Spleen (tissue), 13 donors: Measurements from ENCODE around the gene NUDT5. TPM values are rescaled to one million over a fixed set of nuclear protein-coding genes. Genes with fewer than 3 reads are reported as not detected.

Source experiments
- DNase-seq: peaks from one replicate; pipeline ENCODE4 v3.0.0-alpha.2; 2020
- H3K27ac ChIP-seq, 8 donors: fragments of 200-600 bp; sonication (generic) in 7 of 8; 1 replicate in 4 of 8; 2 replicates in 4 of 8; pipeline versions ENCODE4 v1.5.0 to v1.8.0; 2016 to 2021; ENCODE audit warnings: inconsistent platforms in 4 of 8, mild to moderate bottlenecking in 4 of 8, moderate library complexity in 1 of 8
- H3K27me3 ChIP-seq, 7 donors: fragments of 200-600 bp; sonication (generic) in 6 of 7; replicated peaks in 1 of 7; 1 replicate in 4 of 7; 2 replicates in 3 of 7; pipeline versions ENCODE4 v1.5.0 to v1.8.0; 2016 to 2021; ENCODE audit warnings: inconsistent platforms in 3 of 7, mild to moderate bottlenecking in 1 of 7
- H3K36me3 ChIP-seq, 6 donors: fragments of 200-600 bp; sonication (generic) in 5 of 6; 1 replicate in 4 of 6; 2 replicates in 2 of 6; pipeline versions ENCODE4 v1.5.0 to v1.8.0; 2016 to 2021; ENCODE audit warnings: inconsistent platforms in 2 of 6
- H3K4me1 ChIP-seq, 6 donors: fragments of 200-600 bp; sonication (generic) in 5 of 6; 1 replicate in 3 of 6; 2 replicates in 3 of 6; pipeline versions ENCODE4 v1.5.0 to v1.8.0; 2016 to 2021; ENCODE audit warnings: inconsistent platforms in 3 of 6
- H3K4me3 ChIP-seq, 8 donors: fragments of 200-600 bp; sonication (generic) in 7 of 8; 1 replicate in 4 of 8; 2 replicates in 4 of 8; pipeline versions ENCODE4 v1.5.0 to v1.8.0; 2016 to 2021; ENCODE audit warnings: inconsistent platforms in 4 of 8, mild to moderate bottlenecking in 4 of 8, moderate library complexity in 2 of 8
- H3K9me3 ChIP-seq, 8 donors: fragments of 200-600 bp; sonication (generic) in 7 of 8; 1 replicate in 4 of 8; 2 replicates in 4 of 8; pipeline versions ENCODE4 v1.5.0 to v1.8.0; 2016 to 2021; ENCODE audit warnings: inconsistent platforms in 4 of 8
- CTCF ChIP-seq, 11 experiments: fragments of 200-600 bp in 7 of 11; fragments of 450-650 bp in 4 of 11; sonication (generic) in 4 of 11; IDR thresholded peaks in 8 of 11; conservative IDR thresholded peaks in 3 of 11; 1 replicate in 7 of 11; 2 replicates in 4 of 11; pipeline versions ENCODE4 v1.4.0 to v1.8.0; 2016 to 2021; ENCODE audit warnings: antibody characterized with exemption in 11 of 11, inconsistent platforms in 4 of 11, mild to moderate bottlenecking in 1 of 11
- POLR2A ChIP-seq, 3 donors: fragments of 450-650 bp; IDR thresholded peaks; one replicate each; pipeline ENCODE4 v1.5.1; 2017; ENCODE audit warnings: antibody characterized with exemption in 3 of 3, mild to moderate bottlenecking in 1 of 3
- POLR2AphosphoS5 ChIP-seq, 3 donors: sonication (generic); formaldehyde crosslinking; IDR thresholded peaks; one replicate each; pipeline ENCODE4 v1.5.1; 2017; ENCODE audit warnings: antibody characterized with exemption in 3 of 3
- WGBS, 5 donors: extraction: QIAGEN DNeasy Blood & Tissue Kit in 3 of 5; methylation state at CpG; one replicate each; pipeline versions ENCODE4 v1.1.5 to v1.1.7; 2013 to 2018; 5-methylcytosine and 5-hydroxymethylcytosine counted together
- intact Hi-C: fragments of 100-400 bp; cut with DNase I; formaldehyde crosslinking; loops from one replicate; pipeline ENCODE4 v1.15.0; 2023; ENCODE audit warnings: low total_unique reads
- long read RNA-seq, 2 donors: transcript quantifications; one replicate each; lab custom pipeline, GENCODE V29; 2026
- polyA plus RNA-seq, 3 donors: library from polyadenylated mRNA; stranded (reverse); fragments of 200-250 nt; gene quantifications; one replicate each; pipeline ENCODE4 v1.2.1, GENCODE V29; 2013
- total RNA-seq, 7 donors: library from RNA; depleted of rRNA in 3 of 7; stranded (reverse); fragments of >200 nt in 3 of 7; fragmentation: NEBNext Ultra II Directional in 4 of 7; extraction: Animal tissue kit (Norgen Biotek cat#: 25700) in 4 of 7; gene quantifications; one replicate each; pipeline versions ENCODE4 v1.1.0 to v1.2.1, GENCODE V29; 2016 to 2021
- donor health status: healthy with polysubstance abuse.
- donor health status: DM: no; HTN: no; CAD: no; lungs with moderate emphysema.
- donor health status: DM: no; HTN: no; CAD: no.
- donor health status: Bipolar disorder and iron deficiency.
- donor health status: healthy.
- donor health status: DM: no; HTN: no; CAD: no.
- donor health status: DM: yes; HTN: yes; CAD: no.

The NUDT5 gene
- total RNA-seq (10 to 100 TPM; 33.5 to 63.4 (median 44.7) TPM), polyA plus RNA-seq (10 to 100 TPM; 32.5 to 44.3 (median 36.9) TPM)
- long read RNA-seq, donor 1, partial matches to known transcripts = 0 of 28 reads
- long read RNA-seq, donor 1, other reads (novel, unspliced or antisense) = 28 of 28 reads
- long read RNA-seq, donor 2, partial matches to known transcripts = 45 of 86 reads
- long read RNA-seq, donor 2, other reads (novel, unspliced or antisense) = 41 of 86 reads

- Histone ChIP-seq H3K27ac (peak within 1 kb of the TSS; percentile 83 to 97 (median 94)), H3K4me3 (peak within 1 kb of the TSS; percentile 77 to 100 (median 94)), H3K36me3 (peaks cover 0 to 42% (median 10%) of the 10 kb centered on the region in 6 donors), H3K4me1 (peaks cover 20 to 91% (median 55%) of the 10 kb centered on the region in 6 donors), H3K27me3 (no peaks in the 10 kb centered on the region), H3K9me3 (no peaks in the 10 kb centered on the region)
- WGBS, 5 donors = 0 to 1% (median 0%) methylated on average over 51 to 62 of the region's 62 CpGs
- DNase-seq = peak; percentile 95
- TF ChIP-seq POLR2AphosphoS5 (IDR thresholded peaks at IDR 0.05) (peak; percentile 82 to 87 (median 83)), POLR2A (IDR thresholded peaks at IDR 0.05) (peak in 2 of 3 donors; percentile 12 to 16), CTCF (IDR thresholded peaks at IDR 0.05 in 8 of 11, conservative IDR thresholded peaks at IDR 0.05 in 3 of 11) (peak in 7 of 11 experiments; percentile 8 to 30 (median 26))
- intact Hi-C loops = no loop called here
Observed at GRCh38 chr10:12195603-12196506, at the start of gene NUDT5, which contains the start of gene CDC123. Gene NUDT5 (minus strand): TSS chr10:12195891. CDS start chr10:12186291, 9,600 bp downstream. Gene CDC123 (plus strand): TSS chr10:12196188. CDS start chr10:12196246, 58 bp downstream.

GRCh38 chr10:12243864-12244620 is 48.4 kb upstream of the NUDT5 start:
- DNase-seq = peak; percentile 85

GRCh38 chr10:12241810-12242529 is 46.3 kb upstream of the NUDT5 start:
- no peak for DNase-seq
- WGBS, 5 donors = 49 to 64% (median 54%) methylated on average over 19 of the region's 19 CpGs
- intact Hi-C loops = no loop called here
- peak overlapping the region; percentile 31 to 95 (median 87) for H3K27ac ChIP-seq
- H3K4me3 ChIP-seq = peak overlapping the region in 1 of 8 donors; percentile 55
- H3K4me1 ChIP-seq = peaks cover 9 to 63% (median 45%) of the 10 kb centered on the region in 6 donors
- H3K9me3 ChIP-seq = no peaks in the 10 kb centered on the region
- peaks cover 3 to 74% (median 44%) of the 10 kb centered on the region in 6 donors for H3K36me3 ChIP-seq
- H3K27me3 ChIP-seq = no peaks in the 10 kb centered on the region
- TF ChIP-seq POLR2AphosphoS5 (IDR thresholded peaks at IDR 0.05) (peak in 1 of 3 donors; percentile 23), POLR2A (IDR thresholded peaks at IDR 0.05) (no peak), CTCF (IDR thresholded peaks at IDR 0.05 in 8 of 11, conservative IDR thresholded peaks at IDR 0.05 in 3 of 11) (no peak)

More at GRCh38 chr10:12243864-12244620, 48.4 kb upstream of the NUDT5 start:
- H3K4me3 ChIP-seq = peak overlapping the region in 1 of 8 donors; percentile 55
- H3K27ac ChIP-seq = peak overlapping the region; percentile 63 to 95 (median 87)
- peaks cover 0 to 73% (median 37%) of the 10 kb centered on the region in 6 donors for H3K36me3 ChIP-seq
- intact Hi-C loops = no loop called here
- no peaks in the 10 kb centered on the region for H3K27me3 ChIP-seq
- no peaks in the 10 kb centered on the region for H3K9me3 ChIP-seq
- H3K4me1 ChIP-seq = peaks cover 9 to 63% (median 45%) of the 10 kb centered on the region in 6 donors
- 68 to 80% (median 73%) methylated on average over 18 of the region's 18 CpGs for WGBS, 5 donors
- TF ChIP-seq POLR2AphosphoS5 (IDR thresholded peaks at IDR 0.05) = peak; percentile 42 to 74 (median 72)
- no peak for TF ChIP-seq CTCF (IDR thresholded peaks at IDR 0.05 in 8 of 11, conservative IDR thresholded peaks at IDR 0.05 in 3 of 11)
- TF ChIP-seq POLR2A (IDR thresholded peaks at IDR 0.05) = no peak
